NCI-H1694 (cell line): Measurements from ENCODE around the gene GSTP1.
"Not testable (repeated sequence)": the region's sequence is repeated elsewhere in the genome, so short reads cannot be mapped to it uniquely, and the experiment has no call there.

Experiments used
- DNase-seq: peaks from one replicate; lab custom pipeline; 2025; lab: John Stamatoyannopoulos, UW

The GSTP1 gene

DNA sequence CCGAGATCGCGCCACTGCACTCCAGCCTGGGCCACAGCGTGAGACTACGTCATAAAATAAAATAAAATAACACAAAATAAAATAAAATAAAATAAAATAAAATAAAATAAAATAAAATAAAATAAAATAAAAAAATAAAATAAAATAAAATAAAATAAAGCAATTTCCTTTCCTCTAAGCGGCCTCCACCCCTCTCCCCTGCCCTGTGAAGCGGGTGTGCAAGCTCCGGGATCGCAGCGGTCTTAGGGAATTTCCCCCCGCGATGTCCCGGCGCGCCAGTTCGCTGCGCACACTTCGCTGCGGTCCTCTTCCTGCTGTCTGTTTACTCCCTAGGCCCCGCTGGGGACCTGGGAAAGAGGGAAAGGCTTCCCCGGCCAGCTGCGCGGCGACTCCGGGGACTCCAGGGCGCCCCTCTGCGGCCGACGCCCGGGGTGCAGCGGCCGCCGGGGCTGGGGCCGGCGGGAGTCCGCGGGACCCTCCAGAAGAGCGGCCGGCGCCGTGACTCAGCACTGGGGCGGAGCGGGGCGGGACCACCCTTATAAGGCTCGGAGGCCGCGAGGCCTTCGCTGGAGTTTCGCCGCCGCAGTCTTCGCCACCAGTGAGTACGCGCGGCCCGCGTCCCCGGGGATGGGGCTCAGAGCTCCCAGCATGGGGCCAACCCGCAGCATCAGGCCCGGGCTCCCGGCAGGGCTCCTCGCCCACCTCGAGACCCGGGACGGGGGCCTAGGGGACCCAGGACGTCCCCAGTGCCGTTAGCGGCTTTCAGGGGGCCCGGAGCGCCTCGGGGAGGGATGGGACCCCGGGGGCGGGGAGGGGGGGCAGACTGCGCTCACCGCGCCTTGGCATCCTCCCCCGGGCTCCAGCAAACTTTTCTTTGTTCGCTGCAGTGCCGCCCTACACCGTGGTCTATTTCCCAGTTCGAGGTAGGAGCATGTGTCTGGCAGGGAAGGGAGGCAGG is at the start of gene GSTP1:
TSS of gene GSTP1 (plus strand) at position 566 of the 958 bp plus-strand sequence. CDS start at position 598, 32 bp downstream.
- DNase-seq, result peak; percentile 5

DNA sequence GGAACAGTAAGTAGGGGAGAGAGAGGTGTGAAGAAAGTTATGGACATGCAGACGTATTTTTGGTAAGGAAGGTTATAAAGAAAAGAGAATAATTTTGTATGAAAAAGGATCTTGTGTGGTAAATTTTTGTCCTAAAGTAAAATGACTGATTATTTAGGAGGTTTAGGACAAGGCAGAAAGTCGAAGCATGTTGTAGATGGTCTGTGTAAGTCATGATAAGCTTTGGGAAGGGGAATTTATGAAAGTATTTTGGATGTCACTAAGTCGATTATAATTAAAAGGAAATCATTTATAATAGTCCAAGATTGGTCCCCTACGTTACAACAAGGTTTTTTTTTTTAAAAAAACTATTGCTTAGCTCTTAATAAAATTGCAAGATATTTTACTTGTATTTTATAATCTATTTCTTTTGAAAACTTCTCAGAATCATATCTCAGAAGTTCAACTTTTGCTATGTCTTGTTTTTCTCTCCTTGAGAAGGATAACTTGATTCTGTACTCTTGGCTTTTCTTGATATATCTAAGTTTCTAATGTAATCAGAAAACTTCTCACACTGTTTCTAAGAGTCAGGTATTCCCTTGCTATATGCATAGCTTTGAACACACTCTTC is 49.4 kb upstream of the GSTP1 start:
- DNase-seq, result no peak

DNA sequence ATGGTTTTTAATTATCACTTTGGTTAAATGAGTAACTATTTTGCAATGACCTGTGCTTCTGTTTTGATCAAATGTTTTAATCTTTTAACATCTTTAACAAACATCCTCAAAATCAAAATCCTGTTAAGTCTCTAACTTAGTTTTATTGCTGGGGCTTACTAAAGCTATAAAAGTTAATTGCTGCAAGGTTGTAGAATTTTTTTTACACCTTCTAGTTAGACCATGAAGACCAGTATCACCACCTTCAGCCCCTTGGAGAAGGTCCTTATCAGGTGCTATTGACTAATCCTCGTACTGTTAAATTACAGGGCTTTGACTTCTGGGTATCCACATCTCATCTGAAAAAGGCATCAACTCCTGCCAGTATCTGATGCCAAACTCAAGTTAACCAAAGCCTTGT is 48.1 kb upstream of the GSTP1 start:
- DNase-seq, result no peak

DNA sequence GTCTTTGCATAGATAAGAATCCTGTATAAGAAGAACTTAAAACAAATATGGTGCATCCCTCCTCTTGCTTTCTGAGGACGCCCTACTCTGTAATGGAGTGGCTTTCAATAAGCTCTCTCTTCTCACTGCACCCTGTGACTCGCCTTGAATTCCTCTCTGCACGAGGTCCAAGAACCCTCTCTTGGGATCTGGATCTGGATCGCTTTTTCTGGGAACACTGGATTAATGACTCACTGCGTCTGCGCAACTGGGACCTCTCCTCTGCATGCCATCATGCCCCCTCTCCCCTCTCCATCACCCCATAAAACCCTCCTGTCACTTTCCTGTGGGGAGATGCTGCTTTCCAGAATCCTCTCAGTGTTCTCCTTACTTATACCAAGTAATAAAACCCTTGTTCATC is 45.3 kb upstream of the GSTP1 start:
- no peak for DNase-seq

DNA sequence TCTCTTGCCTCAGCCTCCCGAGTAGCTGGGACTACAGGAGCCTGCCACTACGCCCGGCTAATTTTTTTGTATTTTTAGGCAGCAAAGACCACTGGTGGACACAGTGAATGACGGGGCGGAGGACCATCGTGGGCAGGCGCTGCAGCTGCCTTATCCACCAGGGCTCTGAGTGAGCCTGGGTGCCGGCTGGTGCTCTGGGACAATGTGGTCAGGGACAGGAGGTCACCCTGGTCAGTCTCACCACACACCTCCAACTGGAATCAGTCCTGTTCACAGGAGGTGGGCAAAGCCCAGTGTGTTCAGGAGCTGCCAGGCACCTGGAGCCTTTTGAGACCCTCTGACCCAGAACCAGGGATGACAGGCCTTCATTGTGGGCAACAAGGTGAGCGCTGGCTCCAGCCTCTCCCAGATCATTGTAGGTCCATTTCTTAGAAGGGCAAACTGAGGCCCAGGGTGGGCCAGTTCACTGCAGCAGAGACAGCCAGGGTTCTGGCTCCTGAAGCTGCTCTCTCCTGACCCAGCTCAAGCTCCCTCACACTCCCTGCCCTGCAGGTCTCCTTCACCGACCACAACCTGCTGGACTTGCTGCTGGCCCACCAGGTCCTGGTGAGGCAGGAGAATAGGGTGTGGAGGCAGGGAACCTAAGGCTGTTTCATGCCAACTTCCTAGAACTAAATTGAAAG is 44.6 kb upstream of the GSTP1 start:
- no peak for DNase-seq

DNA sequence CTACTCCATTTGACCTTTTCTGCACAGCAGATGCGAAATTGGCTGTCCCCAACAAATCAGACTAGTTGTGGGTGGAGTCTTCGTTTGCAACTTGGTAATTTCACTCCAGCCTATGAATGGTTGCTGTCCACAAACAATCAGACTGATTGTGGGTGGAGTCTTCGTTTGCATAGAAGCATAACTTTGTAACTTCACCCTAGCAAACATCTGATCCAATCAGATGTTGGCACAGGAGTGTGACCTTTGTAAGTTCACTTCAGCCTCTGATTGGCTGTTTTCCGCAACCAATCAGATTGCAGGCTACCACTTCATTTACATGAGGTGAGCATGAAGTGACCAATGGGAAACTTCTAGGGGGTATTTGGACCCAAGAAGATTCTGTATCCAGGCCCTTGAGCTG is 44.1 kb upstream of the GSTP1 start:
- DNase-seq, result no peak

DNA sequence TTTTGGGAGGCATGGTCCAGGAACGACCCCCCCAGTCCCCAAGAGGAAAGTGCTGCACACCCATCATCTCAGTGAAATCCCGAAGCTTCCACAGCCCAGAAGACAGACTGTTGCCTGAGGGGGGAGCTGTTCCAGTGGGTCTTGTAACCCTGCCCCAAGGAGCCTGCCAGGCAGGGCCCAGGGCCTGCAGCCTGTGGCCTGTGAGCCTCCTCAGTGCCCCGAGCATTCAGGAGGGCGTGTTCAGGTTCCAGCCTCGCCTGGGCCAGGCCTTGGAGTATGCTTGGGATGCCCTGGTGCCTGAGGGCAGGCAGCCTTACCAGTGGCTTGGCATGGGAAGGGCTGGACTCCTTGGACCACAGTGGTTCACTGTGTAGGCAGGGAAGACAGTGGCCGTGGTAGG is 42.4 kb upstream of the GSTP1 start:
- no peak for DNase-seq

DNA sequence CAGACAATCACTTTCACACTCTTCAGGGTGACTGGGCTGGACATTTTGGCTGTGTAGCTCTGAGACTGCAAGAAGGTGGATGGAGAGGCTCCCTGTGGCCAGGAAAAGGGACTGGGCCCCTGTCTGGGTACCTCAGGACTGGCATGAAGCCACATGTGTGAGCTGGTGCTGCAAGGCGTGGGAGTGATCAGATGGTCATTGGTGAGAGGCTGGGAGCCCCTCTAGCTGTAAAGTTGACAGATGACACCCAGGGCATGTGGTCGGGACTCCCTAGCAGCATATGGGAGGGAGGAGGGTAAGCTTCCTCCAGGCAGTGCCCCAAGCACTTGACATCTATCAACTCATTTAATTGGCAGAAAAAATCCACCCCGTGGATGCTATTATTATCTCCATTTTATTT is 41.4 kb upstream of the GSTP1 start:
- no peak for DNase-seq

GRCh38 chr11:67542971-67543370 is 40.6 kb upstream of the GSTP1 start:
- DNase-seq, result no peak

- no peak for DNase-seq
Observed at GRCh38 chr11:67543585-67543984, 40.0 kb upstream of the GSTP1 start.

- no peak for DNase-seq
Observed at GRCh38 chr11:67544616-67545242, 38.9 kb upstream of the GSTP1 start.

DNA sequence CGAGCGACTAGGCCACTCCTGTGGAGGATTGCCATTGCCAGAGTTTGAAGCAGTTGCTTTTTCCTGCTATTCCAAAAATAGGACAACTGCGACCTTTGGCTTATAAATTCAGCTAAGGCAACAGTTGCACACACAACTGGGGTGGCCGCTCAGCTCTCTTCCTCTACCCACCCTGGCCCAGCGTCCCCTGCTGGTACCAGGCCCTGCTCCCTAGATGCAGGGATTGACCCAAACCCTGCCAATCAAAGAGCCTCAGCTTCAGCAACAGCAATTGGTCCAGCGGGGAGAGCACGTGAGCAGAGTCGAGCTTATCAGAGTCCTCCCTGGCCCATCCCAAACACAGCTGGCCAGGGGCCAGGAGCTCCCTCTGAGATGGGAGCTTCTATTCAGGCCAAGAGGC is 38.3 kb upstream of the GSTP1 start:
- no peak for DNase-seq

GRCh38 chr11:67548112-67548511 is 35.5 kb upstream of the GSTP1 start:
- not testable (repeated sequence) for DNase-seq

DNA sequence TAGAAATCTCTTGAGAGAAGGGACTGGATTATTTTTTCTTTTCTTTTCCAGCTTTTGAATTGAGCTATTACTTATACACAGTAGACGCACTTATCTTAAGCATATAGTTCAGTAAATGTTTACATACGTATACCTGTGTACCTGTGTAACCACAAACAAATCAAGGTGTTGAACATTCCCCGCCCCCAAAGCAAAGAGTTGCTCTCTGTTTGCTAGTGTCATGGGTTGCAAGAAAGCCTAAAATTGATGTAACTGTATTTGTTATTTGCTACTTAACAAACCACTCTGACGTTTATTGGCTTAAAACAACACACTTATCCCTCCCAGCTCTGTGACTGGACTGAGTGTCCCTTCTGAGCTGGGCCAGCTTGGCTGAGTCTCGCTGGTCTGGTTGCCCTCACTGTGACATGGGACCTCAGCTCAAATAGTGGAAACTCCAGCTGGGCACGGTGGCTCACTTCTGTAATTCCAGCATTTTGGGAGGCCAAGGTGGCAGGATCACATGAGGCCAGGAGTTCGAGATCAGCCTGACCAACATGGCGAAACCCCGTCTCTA is 35.0 kb upstream of the GSTP1 start:
- DNase-seq, result no peak

- no peak for DNase-seq
Observed at GRCh38 chr11:67551127-67551526, 32.5 kb upstream of the GSTP1 start.

GRCh38 chr11:67551697-67552096 is 31.9 kb upstream of the GSTP1 start:
- not testable (repeated sequence) for DNase-seq

- no peak for DNase-seq
Observed at GRCh38 chr11:67556244-67556643, 27.4 kb upstream of the GSTP1 start.

GRCh38 chr11:67558084-67558772 is 25.4 kb upstream of the GSTP1 start:
- no peak for DNase-seq

- no peak for DNase-seq
Observed at GRCh38 chr11:67561971-67562619, 21.5 kb upstream of the GSTP1 start.

DNA sequence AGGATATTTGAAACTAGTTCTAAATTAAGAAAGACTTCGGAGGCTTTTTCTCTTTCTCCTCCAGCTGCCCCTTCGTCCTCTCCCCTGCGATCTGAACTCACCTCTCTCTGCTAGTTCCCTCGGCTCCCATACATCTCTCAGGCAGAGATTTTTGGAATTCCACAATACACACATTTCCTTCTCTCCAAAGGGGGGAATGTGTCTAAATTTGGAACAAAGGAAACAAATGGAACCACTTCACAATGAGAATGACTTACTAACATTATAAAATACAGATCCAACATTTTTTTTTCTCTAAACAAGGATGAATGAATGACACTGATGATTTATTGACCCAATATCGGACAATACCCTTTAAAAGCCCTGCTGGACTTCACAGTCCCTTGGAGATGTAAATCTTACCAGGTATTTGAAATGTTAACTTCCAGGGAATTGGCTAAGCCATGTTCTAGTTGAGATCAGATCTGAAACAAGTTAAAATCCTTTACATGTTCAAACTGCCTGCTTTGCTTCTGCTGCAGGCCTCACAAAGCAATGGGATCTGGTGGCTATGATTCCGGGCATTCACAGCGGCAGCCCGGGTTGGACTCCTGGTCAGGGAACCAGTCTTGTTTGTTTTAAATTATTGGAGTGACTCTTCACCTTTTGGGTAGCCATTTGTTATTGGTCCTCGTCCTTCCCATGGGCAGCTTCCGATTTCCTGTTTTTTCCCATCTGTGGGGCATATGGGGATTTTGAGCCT is 20.5 kb upstream of the GSTP1 start:
- no peak for DNase-seq
